Stimulated activated CD8-positive, alpha-beta memory T cell treated with anti-CD3 and anti-CD28 coated beads, Interleukin-2, amount 100 ng/mL, for 1 hour (primary cell): ENCODE data around the gene SEL1L.
"Not testable (repeated sequence)": the region's sequence is repeated elsewhere in the genome, so short reads cannot be mapped to it uniquely, and the experiment has no call there.

ENCODE experiments used
- DNase-seq, 2 donors: peaks; one replicate each; pipeline ENCODE4 v3.0.0-alpha.2; 2020; ENCODE audit warnings: low read depth in 2 of 2

Gene SEL1L

DNA sequence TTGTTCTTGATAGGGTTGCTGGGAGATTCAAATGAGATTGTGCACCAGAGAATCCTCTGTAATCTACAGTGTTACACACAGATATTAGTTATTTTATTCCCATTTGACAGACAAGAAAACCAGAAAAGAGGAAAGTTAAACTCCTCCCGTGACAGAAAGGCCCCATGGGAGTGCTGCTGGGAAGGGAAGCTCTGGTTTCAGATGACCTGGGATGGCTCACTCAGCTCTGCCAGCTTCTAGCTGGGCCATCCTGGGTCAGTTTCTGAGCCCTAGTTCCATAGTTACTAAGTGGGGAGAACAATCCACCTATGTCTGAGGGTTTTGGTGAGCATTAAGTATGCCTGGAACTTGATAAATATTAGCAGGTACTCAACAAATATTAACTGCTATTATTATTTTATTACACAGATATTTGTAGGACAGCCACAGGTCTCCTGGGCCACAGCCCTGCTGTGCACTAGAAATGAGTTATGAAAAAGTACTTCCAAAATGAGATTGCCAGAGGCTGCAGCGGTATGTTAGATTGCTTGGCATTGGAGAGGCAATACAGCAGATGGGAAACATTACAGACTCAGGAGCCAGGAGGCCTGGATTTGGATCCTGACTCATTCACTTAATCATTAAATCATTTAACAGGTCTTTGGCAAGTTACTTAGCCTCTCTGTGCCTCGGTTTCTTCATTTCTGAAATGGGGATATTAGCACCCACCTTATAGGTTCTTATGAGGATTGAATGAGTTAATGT, 86.5 kb downstream of the SEL1L start:
- DNase-seq, result no peak

GRCh38 chr14:81446279-81447007, 87.2 kb downstream of the SEL1L start:
- no peak for DNase-seq

GRCh38 chr14:81441626-81442134, 92.0 kb downstream of the SEL1L start:
- DNase-seq, result no peak

- DNase-seq, result no peak
These were observed 93.6 kb downstream of the SEL1L start for GRCh38 chr14:81440041-81440440.

DNA sequence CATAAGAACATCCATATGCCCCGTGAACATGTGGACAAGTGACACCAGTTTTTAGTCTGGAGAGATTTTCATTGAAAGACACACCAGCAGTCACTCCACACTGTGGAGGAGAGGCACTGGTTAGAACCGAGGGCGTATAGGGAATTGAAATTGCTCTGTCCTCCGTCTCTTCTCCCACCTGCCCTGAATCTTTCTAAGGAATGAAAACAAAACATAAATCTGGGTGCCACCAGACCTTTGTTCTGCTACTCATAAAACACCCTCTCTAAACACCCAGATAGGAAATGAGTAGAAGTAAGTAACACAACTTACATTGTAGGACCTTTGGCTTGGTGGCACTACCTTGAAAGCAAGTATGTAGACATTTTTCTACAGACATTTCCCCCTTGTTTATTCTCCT, 96.4 kb downstream of the SEL1L start:
- no peak for DNase-seq

DNA sequence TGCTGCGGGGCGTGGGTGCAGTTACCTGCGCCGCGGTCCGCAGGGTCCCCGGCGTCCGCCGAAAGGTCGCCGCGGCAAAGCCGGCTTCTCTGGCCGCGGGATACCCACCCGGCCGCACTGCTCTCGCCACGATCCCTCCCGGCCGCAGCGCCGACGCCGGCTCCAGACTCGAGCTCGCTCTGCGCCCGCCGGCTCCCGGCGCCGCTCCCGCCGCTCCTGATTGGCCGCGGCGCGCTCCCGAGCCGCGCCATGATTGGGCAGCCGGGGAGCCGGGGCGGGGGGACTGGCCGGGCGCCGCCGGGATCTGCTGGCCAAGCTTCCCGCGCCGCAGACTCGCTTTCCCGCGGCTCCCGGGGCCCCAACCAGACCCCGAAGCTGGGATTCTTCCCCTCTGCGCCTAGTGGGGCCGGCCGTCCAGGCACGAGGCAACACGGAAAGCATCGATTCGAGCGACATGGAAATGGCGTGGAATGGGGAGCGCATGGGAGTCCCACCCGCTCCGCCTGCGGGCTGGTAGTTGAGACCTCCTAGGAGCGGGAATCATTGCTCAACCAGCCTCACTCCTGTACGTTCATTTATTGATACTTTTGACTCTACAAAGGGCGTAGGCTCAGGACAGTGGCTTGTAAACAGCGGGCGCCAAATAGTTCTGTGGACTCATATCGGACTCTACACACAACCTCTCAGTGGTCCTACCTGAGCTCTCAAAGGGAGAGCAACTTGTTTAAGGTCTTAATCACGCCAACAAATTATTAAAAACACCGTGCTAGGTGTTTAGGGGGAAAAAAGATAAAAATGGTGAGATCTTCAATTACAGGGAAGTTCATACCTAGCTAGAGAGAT, 97.1 kb downstream of the SEL1L start:
- no peak for DNase-seq

GRCh38 chr14:81435391-81436295, 98.0 kb downstream of the SEL1L start:
- DNase-seq, result no peak

DNA sequence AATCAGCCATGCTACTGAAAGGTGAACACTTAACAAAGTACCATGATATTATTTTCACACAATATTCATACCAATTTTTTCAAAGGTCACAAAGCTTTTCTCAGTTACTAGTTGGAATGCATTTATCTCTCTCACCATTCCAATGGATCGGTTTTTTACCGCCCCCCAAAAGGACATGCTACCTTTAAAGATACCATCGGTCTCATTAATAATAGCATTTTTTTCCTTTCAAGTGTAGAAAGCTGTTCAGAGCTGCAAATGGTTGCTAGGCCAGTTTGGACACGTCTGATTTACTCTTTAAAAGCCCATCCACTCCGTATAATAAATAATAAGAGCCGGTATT, 98.6 kb downstream of the SEL1L start:
- DNase-seq, result no peak

DNA sequence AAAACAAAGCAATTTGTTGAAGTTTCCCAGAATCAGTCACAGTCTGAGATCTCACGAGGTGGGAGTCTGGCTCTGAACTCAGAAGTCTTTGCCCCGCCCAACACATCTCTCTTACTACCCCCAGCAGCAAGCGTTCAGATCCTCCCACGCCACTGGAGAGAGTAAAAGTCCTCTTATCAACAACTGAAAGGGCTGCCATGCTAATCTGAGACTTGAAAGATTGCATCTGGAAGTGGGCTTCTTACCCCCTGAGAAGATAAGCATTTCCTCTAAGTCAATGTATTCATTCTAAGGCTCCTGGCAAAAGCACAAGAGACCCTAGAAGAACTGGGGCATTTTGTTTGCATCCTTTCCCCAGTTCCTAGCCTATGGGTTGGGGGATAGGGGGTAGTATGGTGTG, 99.4 kb downstream of the SEL1L start:
- DNase-seq, result no peak

- DNase-seq, result no peak
These were observed 100.3 kb downstream of the SEL1L start for GRCh38 chr14:81433378-81433777.

DNA sequence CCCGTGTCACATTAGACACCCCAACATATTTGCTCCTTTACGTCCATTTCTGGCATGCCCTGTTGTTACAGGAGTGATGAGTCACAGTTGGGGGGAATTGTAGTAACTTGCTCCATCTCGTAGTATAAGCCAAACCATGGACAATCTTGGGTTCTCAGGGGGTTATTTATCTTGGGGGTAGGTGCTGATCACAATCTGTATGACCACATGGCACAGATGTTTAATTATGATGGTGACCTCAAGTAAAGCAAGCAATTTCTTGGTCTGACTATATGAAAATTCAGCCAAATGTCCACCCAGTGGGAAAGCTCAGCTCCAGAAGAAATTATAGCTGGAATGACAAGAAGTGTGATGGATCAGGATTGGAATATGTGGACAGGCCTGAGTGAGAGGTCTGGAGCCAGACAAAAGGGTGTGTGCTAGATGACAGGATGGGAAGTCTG, 101.4 kb downstream of the SEL1L start:
- no peak for DNase-seq

DNA sequence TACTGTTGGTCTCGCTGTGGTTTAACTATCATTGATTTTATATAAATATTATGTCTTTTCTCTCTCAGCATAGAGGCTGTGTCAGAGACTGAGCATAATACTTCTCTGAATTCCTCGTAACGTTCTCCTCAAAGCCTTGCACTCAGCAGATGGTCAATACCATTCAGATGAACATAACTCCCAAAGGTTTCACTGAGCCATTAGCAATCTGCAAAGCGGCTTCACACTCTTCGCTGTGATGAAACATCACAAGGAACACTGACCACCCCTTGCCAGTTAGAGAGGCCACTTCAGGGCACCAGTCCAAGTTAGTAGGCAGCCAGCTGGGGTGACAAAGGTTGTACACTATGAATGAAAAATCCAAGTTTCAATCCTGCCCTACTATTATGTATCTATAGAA, 103.4 kb downstream of the SEL1L start:
- DNase-seq, result no peak

- DNase-seq, result not testable (repeated sequence)
These were observed 103.9 kb downstream of the SEL1L start for GRCh38 chr14:81429749-81430148.

DNA sequence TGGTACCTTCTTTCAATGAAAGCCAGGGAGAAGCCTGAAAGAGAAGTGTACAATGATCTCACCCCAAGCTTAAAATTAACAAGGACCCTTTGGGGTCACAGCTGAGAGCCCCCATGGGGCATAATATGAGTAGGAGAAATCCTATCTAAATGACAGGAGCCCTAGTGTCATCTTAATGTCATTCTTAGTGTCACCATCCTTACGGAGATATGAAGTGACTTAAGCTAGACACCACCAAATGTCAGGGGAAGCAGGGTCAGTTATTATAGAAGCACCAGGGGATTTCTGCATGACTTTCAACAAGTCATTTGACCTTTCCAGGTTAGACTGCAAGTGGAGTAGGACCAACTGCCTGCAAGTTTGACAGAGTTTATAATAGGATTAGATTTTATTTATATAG, 104.6 kb downstream of the SEL1L start:
- no peak for DNase-seq

DNA sequence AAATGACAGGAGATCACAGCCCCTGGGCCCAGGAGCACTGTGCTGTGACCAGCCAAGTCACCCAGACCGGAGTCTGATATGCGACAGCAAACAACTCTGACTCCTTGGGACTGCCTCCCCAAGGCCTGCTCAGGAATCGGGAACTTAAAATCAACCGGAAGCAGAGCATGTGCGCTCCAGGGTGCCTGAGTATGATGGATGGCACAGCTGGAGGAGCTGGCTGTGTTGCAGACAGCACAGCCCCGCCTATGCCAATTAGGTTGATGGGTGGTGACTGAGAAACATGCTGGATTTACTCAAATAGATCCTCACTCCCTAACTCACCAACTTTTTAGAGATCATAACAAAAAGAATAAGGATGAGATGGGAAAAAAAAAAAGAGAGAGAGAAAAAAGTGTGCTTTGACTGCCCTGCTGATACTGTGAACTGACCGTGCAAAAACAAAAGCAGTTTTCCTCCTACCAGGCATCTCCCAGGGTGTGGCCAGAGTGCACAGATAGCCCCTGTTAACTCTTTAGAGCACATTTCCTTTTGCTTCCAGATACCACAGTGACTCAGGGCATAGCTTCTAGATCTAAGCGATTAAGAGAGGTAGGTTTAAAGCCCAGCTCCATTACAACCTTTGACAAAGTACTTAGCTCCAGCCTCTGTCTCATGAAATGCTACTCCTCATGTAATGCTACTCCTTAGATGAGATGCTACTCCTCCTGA, 106.2 kb downstream of the SEL1L start:
- no peak for DNase-seq

GRCh38 chr14:81423504-81423903, 110.1 kb downstream of the SEL1L start:
- DNase-seq, result no peak
